ENCODE results near the gene ABHD10. TPM values are rescaled to one million over a fixed set of nuclear protein-coding genes. Genes with fewer than 3 reads are reported as not detected.

ABHD10 gene
- polyA plus RNA-seq, 2 of the 4 experiments (the other 2 are of a cell fraction), result 31.8 to 42.1 TPM

DNA sequence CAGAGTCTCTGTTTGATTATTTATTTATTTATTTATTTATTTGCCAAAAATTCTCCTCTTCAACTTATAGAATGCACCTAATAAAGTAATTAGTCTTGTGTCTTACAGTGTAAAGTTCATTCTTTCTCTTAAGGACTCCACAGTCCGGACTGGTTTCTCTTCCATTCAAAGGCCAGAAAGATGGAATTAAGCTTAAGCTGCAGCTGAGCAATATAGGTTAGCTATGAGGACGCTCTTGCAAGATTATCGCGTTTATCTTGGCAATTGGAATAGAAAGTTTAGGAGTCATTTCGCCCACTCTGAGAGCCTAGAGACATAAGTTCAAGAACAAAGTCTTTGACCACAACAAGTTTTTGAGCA is 34.9 kb downstream of the ABHD10 start:
- Histone ChIP-seq H3K4me1 (0 out of 3 replicates have a peak, but pooled peaks cover 5% of the 10 kb centered on the region), H3K4me2 (peak overlapping the region; percentile 66), H3K9me3 (no peaks in the 10 kb centered on the region), H3K4me3 (no peak overlapping the region), H3K27ac (peak overlapping the region in 1 of 2 experiments; percentile 30; a peak in 1 of 6 replicates)
- FAIRE-seq (no peak), ATAC-seq (peak; percentile 33 to 61; a peak in 4 of 6 replicates), DNase-seq (ENCODE audit: low read depth in 1 of 2, low spot score in 1 of 2) (no peak)
- 45% methylated on average over 5 of the region's 5 CpGs for WGBS (ENCODE audit: missing lambda C conversion rate)
- ChIA-PET POLR2A (interaction anchor here (0.6 to 2.4 kb wide), 4 partner anchors 35 to 153 kb away, joined by 3 to 15 read pairs (median 4); partner anchors contain the start of gene ABHD10), CTCF (interaction anchor here (0.6 to 12.2 kb wide), 47 partner anchors 10 to 478 kb away, joined by 3 to 189 read pairs (median 5); partner anchors contain the start of genes ABHD10, TAGLN3 and TMPRSS7)
- TF ChIP-seq ZFP36 (IDR thresholded peaks at IDR 0.05; ENCODE audit: borderline replicate concordance, partially characterized antibody) (no peak), KDM5A (IDR thresholded peaks at IDR 0.05) (no peak), SREBF2 (IDR thresholded peaks at IDR 0.05) (no peak), MAZ (IDR thresholded peaks at IDR 0.05; ENCODE audit: borderline replicate concordance, low read depth, low read length) (no peak), FOXS1 (CRISPR knock-in tag; IDR thresholded peaks at IDR 0.05) (no peak), RFX5 (IDR thresholded peaks at IDR 0.05) (no peak), CHD4 (IDR thresholded peaks at IDR 0.05; ENCODE audit: borderline replicate concordance) (no peak), EHMT2 (IDR thresholded peaks at IDR 0.05; ENCODE audit: low read depth) (no peak)
- TF ChIP-seq, protein P1, sequence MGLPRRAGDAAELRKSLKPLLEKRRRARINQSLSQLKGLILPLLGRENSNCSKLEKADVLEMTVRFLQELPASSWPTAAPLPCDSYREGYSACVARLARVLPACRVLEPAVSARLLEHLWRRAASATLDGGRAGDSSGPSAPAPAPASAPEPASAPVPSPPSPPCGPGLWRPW (IDR thresholded peaks at IDR 0.05), result no peak

DNA sequence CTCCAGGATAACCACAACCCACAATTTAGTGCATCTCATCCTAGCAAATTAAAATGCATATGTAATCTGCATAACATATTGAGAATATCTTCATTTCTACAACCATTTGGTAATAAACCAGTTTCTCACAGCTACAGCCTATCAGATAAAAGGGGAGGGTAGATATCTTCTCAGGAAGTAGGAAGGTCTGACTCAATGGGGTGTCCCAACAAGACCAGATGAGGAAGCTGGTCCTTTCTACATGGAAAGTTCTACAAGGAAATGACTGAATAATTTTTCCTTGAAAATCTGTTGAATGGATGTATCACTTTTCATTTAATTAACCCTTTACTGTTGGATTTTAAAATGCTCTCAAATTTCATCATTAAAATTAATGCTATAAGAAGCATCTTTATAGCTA is 38.3 kb downstream of the ABHD10 start:
- Histone ChIP-seq H3K27ac (no peak overlapping the region), H3K4me2 (no peak overlapping the region), H3K4me3 (no peak overlapping the region), H3K9me3 (no peaks in the 10 kb centered on the region), H3K4me1 (no peaks in the 10 kb centered on the region)
- TF ChIP-seq RAD21 (conservative IDR thresholded peaks at IDR 0.05 in 1 of 2, IDR thresholded peaks at IDR 0.05 in 1 of 2) (no peak), HDAC2 (IDR thresholded peaks at IDR 0.05) (no peak), MAZ (IDR thresholded peaks at IDR 0.05; ENCODE audit: borderline replicate concordance, low read depth, low read length) (no peak), FOSL2 (IDR thresholded peaks at IDR 0.05) (no peak), FOSL2 (CRISPR knock-in tag; IDR thresholded peaks at IDR 0.05) (no peak), CBX8 (IDR thresholded peaks at IDR 0.05) (no peak), RFX5 (IDR thresholded peaks at IDR 0.05) (no peak), ZC3H11A (IDR thresholded peaks at IDR 0.05) (no peak), FOXS1 (CRISPR knock-in tag; IDR thresholded peaks at IDR 0.05) (no peak)
- TF ChIP-seq, protein P2, sequence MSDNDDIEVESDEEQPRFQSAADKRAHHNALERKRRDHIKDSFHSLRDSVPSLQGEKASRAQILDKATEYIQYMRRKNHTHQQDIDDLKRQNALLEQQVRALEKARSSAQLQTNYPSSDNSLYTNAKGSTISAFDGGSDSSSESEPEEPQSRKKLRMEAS (IDR thresholded peaks at IDR 0.05), result no peak
- ChIA-PET POLR2A (no interaction called here), CTCF (interaction anchor here (0.7 to 12.2 kb wide), 7 partner anchors 10 to 347 kb away, joined by 3 to 189 read pairs (median 7); partner anchors contain the start of gene TAGLN3)
- FAIRE-seq, result peak; percentile 72
- no peak for DNase-seq (ENCODE audit: low read depth in 1 of 2, low spot score in 1 of 2)
- ATAC-seq, result no peak

DNA sequence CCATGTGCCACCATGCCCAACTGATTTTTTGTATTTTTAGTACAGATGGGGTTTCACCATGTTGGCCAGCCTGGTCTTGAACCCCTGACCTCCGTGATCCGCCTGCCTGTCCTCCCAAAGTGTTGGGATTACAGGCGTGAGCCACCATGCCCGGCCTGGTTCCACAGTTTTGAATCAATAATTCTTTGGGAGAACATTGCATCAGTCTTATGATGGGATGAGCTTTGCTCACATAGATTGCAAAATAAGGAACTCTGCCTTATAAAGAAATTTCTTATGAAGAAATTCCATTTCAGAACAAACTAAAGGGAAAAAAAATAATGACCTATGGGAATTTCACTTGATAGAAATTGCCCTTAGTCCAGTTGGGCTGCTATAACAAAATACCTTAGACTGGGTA is 39.9 kb downstream of the ABHD10 start:
- Histone ChIP-seq H3K4me1 (no peaks in the 10 kb centered on the region), H3K4me2 (no peak overlapping the region), H3K9me3 (no peaks in the 10 kb centered on the region), H3K27ac (no peak overlapping the region), H3K4me3 (no peak overlapping the region)
- ChIA-PET CTCF (interaction anchor here (9.6 to 12.2 kb wide), 2 partner anchors 24 to 25 kb away, joined by 113 to 189 read pairs; partner anchors contain the start of gene TAGLN3), POLR2A (no interaction called here)
- TF ChIP-seq CBX2 (IDR thresholded peaks at IDR 0.05; ENCODE audit: borderline replicate concordance, low read depth) (no peak), CEBPB (IDR thresholded peaks at IDR 0.05) (no peak), GATA3 (IDR thresholded peaks at IDR 0.05; ENCODE audit: borderline replicate concordance) (no peak), BHLHE40 (IDR thresholded peaks at IDR 0.05; ENCODE audit: low read depth, low read length) (no peak), ZFP36 (IDR thresholded peaks at IDR 0.05; ENCODE audit: borderline replicate concordance, partially characterized antibody) (no peak), POLR2AphosphoS2 (conservative IDR thresholded peaks at IDR 0.05; ENCODE audit: low read length) (no peak), SMC3 (IDR thresholded peaks at IDR 0.05) (no peak), NPAS2 (CRISPR knock-in tag; IDR thresholded peaks at IDR 0.05; ENCODE audit: borderline replicate concordance) (no peak), RARB (CRISPR knock-in tag; IDR thresholded peaks at IDR 0.05) (no peak), FOSL2 (IDR thresholded peaks at IDR 0.05) (no peak), FOSL2 (CRISPR knock-in tag; IDR thresholded peaks at IDR 0.05) (no peak), JUN (IDR thresholded peaks at IDR 0.05) (no peak)
- TF ChIP-seq, protein P3, sequence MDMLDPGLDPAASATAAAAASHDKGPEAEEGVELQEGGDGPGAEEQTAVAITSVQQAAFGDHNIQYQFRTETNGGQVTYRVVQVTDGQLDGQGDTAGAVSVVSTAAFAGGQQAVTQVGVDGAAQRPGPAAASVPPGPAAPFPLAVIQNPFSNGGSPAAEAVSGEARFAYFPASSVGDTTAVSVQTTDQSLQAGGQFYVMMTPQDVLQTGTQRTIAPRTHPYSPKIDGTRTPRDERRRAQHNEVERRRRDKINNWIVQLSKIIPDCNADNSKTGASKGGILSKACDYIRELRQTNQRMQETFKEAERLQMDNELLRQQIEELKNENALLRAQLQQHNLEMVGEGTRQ (IDR thresholded peaks at IDR 0.05), result no peak
- TF ChIP-seq, protein P4, sequence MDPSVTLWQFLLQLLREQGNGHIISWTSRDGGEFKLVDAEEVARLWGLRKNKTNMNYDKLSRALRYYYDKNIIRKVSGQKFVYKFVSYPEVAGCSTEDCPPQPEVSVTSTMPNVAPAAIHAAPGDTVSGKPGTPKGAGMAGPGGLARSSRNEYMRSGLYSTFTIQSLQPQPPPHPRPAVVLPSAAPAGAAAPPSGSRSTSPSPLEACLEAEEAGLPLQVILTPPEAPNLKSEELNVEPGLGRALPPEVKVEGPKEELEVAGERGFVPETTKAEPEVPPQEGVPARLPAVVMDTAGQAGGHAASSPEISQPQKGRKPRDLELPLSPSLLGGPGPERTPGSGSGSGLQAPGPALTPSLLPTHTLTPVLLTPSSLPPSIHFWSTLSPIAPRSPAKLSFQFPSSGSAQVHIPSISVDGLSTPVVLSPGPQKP (IDR thresholded peaks at IDR 0.05; ENCODE audit: low read depth, low read length), result no peak
- TF ChIP-seq, protein P5, sequence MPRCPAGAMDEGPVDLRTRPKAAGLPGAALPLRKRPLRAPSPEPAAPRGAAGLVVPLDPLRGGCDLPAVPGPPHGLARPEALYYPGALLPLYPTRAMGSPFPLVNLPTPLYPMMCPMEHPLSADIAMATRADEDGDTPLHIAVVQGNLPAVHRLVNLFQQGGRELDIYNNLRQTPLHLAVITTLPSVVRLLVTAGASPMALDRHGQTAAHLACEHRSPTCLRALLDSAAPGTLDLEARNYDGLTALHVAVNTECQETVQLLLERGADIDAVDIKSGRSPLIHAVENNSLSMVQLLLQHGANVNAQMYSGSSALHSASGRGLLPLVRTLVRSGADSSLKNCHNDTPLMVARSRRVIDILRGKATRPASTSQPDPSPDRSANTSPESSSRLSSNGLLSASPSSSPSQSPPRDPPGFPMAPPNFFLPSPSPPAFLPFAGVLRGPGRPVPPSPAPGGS (IDR thresholded peaks at IDR 0.05), result no peak
- FAIRE-seq, result no peak
- no peak for DNase-seq (ENCODE audit: low read depth in 1 of 2, low spot score in 1 of 2)
- no peak for ATAC-seq
- WGBS (ENCODE audit: missing lambda C conversion rate), result 85% methylated on average over 4 of the region's 4 CpGs
